NCI-H510A treated with DMSO at 0.1 percent for 48 hours (cell line): ENCODE data around the gene NSUN2.

Experiments
- DNase-seq: peaks from one replicate; lab custom pipeline; 2025; lab: John Stamatoyannopoulos, UW

Gene NSUN2

DNA sequence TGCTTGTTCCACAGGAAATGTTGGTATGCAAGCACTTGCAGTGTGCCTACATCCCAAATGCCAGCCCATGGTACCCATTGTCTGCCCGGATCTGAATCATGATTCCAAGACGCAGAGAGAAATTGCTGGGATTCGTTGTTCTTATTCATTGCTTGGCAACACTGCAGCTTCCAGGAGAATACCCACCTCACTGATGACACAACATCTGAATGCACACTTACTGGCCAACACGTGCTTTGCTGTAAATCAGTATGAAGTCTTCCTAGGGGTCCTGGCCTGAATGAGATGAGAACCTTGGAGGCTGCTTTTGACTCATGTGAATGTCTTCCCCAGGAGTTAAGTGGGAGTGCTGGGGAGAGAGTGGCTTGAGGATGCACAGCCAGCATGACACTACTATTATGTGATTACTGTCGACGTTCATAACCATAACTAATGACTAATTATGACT is 12.0 kb upstream of the NSUN2 start:
- DNase-seq: no peak

- no peak for DNase-seq
Measured at GRCh38 chr5:6642655-6643054, 9.8 kb upstream of the NSUN2 start.

DNA sequence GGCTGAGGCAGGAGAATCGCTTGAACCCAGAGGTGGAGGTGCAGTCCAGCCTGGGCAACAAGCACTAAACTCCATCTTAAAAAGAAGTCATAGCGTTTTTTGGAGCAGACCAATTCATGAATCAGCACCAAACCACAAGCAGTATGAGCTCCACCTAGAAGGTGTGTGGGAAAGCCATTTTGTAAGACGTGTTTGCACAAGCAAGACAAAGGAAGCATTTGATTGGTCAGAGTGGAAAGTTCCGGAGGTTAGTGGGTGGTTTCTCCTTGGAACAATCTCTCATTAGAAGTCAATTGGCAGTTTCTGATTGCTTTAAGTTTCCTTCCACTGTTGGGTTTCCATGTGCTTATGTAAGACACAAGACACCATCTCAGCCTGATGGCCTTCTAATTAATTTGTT is 5.4 kb upstream of the NSUN2 start:
- no peak for DNase-seq

DNA sequence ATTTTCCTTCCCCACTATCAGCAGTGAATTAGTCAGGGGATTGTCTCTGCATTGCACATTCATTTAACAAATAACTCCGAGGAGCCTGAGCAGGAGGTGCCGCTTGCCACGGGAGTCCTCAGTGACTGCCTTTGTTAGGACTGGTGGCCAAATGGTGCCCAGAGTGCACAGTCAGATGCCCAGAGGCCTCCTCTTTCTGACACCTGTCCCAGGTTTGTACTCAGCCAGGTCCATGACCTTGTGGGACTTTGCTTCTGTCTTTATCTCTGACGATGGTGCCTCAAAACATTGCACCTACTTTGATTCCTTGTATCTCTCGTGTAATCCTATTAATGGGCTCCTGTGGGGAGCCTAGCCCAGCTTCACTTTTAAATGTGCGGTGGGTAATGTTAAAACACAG is 4.7 kb upstream of the NSUN2 start:
- no peak for DNase-seq

DNA sequence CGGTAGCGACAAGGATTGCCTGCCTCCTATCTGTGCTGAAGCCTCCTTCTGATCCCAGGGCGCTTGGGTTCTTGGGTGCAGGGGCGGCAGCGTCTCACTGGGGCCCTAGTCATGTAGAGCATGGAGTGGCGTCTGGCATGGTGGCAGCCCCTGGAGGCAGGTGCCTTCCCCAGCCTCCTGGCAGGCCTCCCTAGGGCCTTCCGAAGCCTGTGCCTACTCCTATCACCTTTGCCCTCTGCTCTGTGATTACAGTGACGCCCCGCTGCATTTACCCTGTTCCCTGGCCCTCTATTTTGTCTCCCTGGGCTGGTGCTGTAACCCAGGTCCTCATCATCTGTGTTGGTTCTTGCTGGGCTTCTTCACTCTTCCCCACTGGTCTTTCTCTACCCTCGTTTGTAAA is 4.2 kb upstream of the NSUN2 start:
- no peak for DNase-seq

DNA sequence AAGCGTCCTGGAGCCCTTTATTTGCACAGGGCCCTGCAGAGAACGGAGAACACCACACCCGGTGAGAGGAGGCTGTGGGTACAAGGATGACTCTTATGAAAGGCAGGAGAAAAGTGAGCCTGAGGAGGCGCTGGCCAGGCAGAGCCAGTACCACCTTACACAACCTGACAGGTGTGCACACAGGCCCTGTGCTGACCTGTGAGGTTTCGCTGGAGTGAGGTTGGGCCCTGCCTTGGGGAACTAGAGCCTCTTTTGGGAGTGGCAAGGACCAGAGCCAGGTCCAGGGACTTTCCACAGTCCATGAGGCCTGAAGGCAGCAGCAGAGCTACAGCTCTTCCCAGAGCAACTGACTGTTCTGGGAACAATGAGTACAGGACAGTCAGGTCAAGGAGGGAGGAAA is 3.4 kb upstream of the NSUN2 start:
- peak; percentile 59 for DNase-seq

- no peak for DNase-seq
Measured at GRCh38 chr5:6634788-6635430, 2.1 kb upstream of the NSUN2 start.

DNA sequence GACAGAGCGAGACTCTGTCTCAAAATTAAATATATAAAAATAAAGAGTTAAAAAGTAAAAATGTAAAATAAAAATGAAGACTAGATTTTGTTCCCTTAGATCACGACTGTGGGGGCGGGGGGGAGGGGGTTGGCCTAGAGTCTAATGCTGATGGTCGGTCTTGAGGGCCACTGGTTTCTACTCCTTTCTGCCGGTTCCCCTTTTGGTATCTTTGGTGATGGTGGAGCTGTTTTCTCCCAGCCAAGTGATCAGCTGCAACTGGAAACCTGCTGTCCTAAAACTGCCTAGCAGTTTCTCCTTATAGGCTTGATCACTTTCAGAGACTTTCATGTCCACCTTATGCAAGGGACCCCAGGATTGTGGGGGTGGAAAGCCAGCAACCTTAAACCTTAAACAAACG is 1.5 kb upstream of the NSUN2 start:
- no peak for DNase-seq

- peak; percentile 17 for DNase-seq
Measured at GRCh38 chr5:6633469-6634245, 813 bp upstream of the NSUN2 start.

GRCh38 chr5:6632324-6632887 is 438 bp downstream of the NSUN2 start:
- peak; percentile 35 for DNase-seq

GRCh38 chr5:6631441-6631840 is 1.4 kb downstream of the NSUN2 start:
- DNase-seq: no peak

DNA sequence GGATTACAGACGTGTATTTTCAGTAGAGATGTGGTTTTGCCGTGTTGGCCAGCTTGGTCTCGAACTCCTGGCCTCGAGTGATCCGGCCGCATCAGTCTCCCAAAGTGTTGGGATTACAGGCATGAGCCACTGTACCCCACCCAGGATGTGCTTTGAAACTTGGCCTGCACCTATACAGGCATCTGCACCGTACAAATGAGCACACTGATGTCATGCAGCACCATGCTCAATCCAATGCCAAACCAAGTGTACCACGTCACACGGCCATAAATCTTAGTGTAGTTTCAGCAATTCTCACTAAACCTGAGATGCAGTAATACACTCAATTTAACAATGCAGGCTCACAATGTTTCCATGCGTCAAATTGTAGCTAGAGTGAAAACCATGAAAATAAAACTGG is 6.3 kb downstream of the NSUN2 start:
- no peak for DNase-seq

GRCh38 chr5:6623941-6624340 is 8.9 kb downstream of the NSUN2 start:
- DNase-seq: no peak

DNA sequence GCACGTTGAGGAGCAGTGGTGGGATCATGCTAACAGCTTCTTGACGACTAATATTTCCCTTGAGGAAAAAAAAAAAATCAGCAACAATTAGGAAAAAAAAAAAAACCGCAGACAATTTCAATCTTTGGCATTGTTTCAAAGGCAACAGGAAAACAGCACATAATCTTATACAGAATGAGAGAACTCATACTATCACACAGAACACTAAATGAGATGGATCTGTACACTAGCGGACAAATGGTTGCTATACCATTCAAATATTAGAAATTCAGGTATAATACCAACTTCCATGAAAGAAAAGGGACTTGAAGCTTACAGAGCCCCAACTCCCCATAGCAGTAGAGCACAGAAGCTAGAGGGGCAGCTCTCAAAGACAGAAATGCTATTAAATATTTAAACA is 9.6 kb downstream of the NSUN2 start:
- no peak for DNase-seq

- no peak for DNase-seq
Measured at GRCh38 chr5:6616632-6617031, 16.2 kb downstream of the NSUN2 start.

- no peak for DNase-seq
Measured at GRCh38 chr5:6615034-6615815, 17.6 kb downstream of the NSUN2 start.

GRCh38 chr5:6611334-6612256 is 21.2 kb downstream of the NSUN2 start:
- peak; percentile 95 for DNase-seq

DNA sequence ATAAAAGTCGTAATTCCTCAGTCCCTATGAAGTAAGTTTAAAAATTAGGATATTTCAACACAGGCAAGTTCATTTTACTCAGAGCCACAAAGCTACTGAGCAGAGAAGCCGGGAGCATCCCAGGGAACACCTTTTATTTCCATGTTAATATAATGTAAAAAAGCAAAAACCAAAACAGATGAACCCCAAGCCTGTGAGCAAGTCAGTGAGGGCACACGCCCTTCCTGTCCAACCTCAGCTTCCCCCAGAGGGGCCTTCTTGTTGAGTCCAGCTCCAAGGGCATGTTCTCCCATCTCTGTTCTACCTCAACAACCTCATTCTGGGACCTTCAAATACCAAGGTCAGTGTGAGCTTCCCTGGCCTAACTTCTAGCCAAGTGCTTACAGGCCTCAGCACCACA is 24.8 kb downstream of the NSUN2 start:
- DNase-seq: no peak

GRCh38 chr5:6607559-6607936 is 25.3 kb downstream of the NSUN2 start:
- DNase-seq: no peak

GRCh38 chr5:6606884-6607558 is 25.8 kb downstream of the NSUN2 start:
- DNase-seq: no peak

- DNase-seq: no peak
Measured at GRCh38 chr5:6604946-6605345, 27.9 kb downstream of the NSUN2 start.
